Common myeloid progenitor, CD34-positive (primary cell): ENCODE data around the gene CASZ1.

ENCODE experiments used
- CTCF ChIA-PET: fragments of 350-600 bp; sonication (Branson Sonifier 250); formaldehyde crosslinking; loops from one replicate; lab custom pipeline; 2021; ENCODE audit warnings: antibody characterized with exemption; lab: Charles Lee
- POLR2A ChIA-PET: fragments of 350-600 bp; sonication (Branson Sonifier 250); formaldehyde crosslinking; loops from one replicate; lab custom pipeline; 2021; ENCODE audit warnings: antibody characterized with exemption; lab: Charles Lee
- DNase-seq, 3 donors: peaks; one replicate each; pipeline versions ENCODE4 v3.0.0 to v3.0.0-alpha.2; 2013
- H3K27ac ChIP-seq, 2 experiments: 1 replicate in 1 of 2; 2 replicates in 1 of 2; pipeline ENCODE4 v1.7.0; 2013; ENCODE audit warnings: inconsistent platforms in 2 of 2, low read length in 2 of 2, mild to moderate bottlenecking in 2 of 2, low read depth in 1 of 2, moderate library complexity in 1 of 2; ENCODE audit not compliant: severe bottlenecking in 2 of 2, insufficient read depth in 1 of 2, poor library complexity in 1 of 2
- H3K27me3 ChIP-seq, 5 experiments: replicated peaks in 2 of 5; 1 replicate in 3 of 5; 2 replicates in 2 of 5; pipeline versions ENCODE4 v1.6.1 to v1.7.0; 2013; ENCODE audit warnings: low read length in 4 of 5, mild to moderate bottlenecking in 2 of 5, moderate library complexity in 2 of 5, inconsistent platforms in 1 of 5; ENCODE audit not compliant: insufficient read depth in 5 of 5, control insufficient read depth in 4 of 5
- H3K36me3 ChIP-seq, 4 experiments: 1 replicate in 2 of 4; 2 replicates in 2 of 4; pipeline versions ENCODE4 v1.6.1 to v1.7.0; 2013; ENCODE audit warnings: low read length in 3 of 4, control low read depth in 1 of 4, mild to moderate bottlenecking in 1 of 4; ENCODE audit not compliant: control insufficient read depth in 4 of 4, insufficient read depth in 4 of 4
- H3K4me1 ChIP-seq, 4 experiments: 1 replicate in 3 of 4; 2 replicates in 1 of 4; pipeline versions ENCODE4 v1.6.1 to v1.7.1; 2013; ENCODE audit warnings: low read length in 3 of 4, mild to moderate bottlenecking in 3 of 4, control low read depth in 1 of 4, inconsistent platforms in 1 of 4, moderate library complexity in 1 of 4; ENCODE audit not compliant: control insufficient read depth in 4 of 4, insufficient read depth in 4 of 4; ENCODE audit errors: control extremely low read depth in 1 of 4
- H3K4me3 ChIP-seq, 7 experiments: 1 replicate in 4 of 7; 2 replicates in 3 of 7; pipeline versions ENCODE4 v1.5.1 to v1.7.0; 2013; ENCODE audit warnings: mild to moderate bottlenecking in 7 of 7, low read length in 6 of 7, moderate library complexity in 6 of 7, inconsistent platforms in 2 of 7, low read depth in 2 of 7, control low read depth in 1 of 7; ENCODE audit not compliant: insufficient read depth in 4 of 7, control insufficient read depth in 1 of 7; ENCODE audit errors: extremely low read depth in 1 of 7
- H3K9me3 ChIP-seq, 5 experiments: 1 replicate in 4 of 5; 2 replicates in 1 of 5; pipeline versions ENCODE4 v1.6.1 to v1.7.1; 2013; ENCODE audit warnings: low read length in 4 of 5, mild to moderate bottlenecking in 2 of 5, inconsistent platforms in 1 of 5, low read depth in 1 of 5, moderate library complexity in 1 of 5; ENCODE audit not compliant: control insufficient read depth in 4 of 5, insufficient read depth in 2 of 5; ENCODE audit errors: control extremely low read depth in 1 of 5
- WGBS: methylation state at CpG from one replicate; pipeline ENCODE4 v1.1.5; 2013; ENCODE audit not compliant: insufficient coverage; 5-methylcytosine and 5-hydroxymethylcytosine counted together

The CASZ1 gene

DNA sequence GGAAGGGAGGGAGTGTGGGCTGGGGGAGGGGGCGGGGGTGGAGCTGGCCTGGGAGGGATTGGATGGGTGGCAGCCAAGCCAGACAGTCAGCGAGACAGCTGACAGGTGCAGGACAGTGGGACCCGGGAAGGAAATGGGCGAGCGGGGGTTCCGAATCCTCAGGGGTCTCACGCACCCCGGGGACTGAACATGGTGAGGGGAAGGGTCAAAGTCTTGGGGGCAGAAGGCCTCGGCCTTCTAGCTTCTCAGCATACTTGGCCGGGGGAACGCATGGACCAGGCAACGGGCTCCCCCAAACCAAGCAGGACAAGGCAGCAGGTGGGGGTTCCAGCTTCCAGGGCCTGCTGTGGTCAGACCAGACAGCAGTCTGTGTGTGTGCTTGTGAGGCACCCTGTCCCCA, 23.1 kb downstream of the CASZ1 start:
- ChIA-PET CTCF (no interaction called here), POLR2A (interaction anchor here (0.6 to 1.1 kb wide), 2 partner anchors 18 to 35 kb away, joined by 3 read pairs; no protein-coding TSS in a partner anchor)
- 82% methylated on average over 11 of the region's 12 CpGs for WGBS
- Histone ChIP-seq H3K4me1 (no peaks in the 10 kb centered on the region), H3K27me3 (peaks cover 0 to 9% (median 2%) of the 10 kb centered on the region in 5 experiments), H3K4me3 (no peak overlapping the region), H3K27ac (no peak overlapping the region), H3K9me3 (no peaks in the 10 kb centered on the region), H3K36me3 (no peaks in the 10 kb centered on the region)
- DNase-seq, result no peak

DNA sequence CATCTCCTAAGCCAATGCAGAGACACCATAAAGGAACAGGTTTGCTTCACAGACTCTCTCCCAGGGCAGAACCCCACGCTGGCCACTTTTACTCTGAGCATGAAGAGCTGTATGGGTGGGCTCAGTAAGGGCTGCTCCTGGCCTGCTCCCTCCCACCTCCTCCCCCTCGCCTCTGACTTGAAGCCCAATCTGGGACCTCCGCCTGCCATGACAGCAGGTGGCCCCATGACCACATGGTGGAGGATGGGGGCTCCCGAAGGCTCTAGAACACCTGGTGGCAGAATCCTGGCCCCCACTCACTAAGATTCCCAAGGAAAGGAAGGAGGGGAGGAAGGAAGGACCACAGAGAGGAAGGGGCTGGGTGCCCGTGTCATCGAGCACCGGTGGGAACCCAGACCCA, 23.7 kb downstream of the CASZ1 start:
- no peak overlapping the region for H3K4me3 ChIP-seq
- peaks cover 0 to 9% (median 2%) of the 10 kb centered on the region in 5 experiments for H3K27me3 ChIP-seq
- no peaks in the 10 kb centered on the region for H3K9me3 ChIP-seq
- ChIA-PET POLR2A (no interaction called here), CTCF (no interaction called here)
- 92% methylated on average over 6 of the region's 7 CpGs for WGBS
- H3K4me1 ChIP-seq, result no peaks in the 10 kb centered on the region
- no peak for DNase-seq
- H3K36me3 ChIP-seq, result no peaks in the 10 kb centered on the region
- no peak overlapping the region for H3K27ac ChIP-seq

DNA sequence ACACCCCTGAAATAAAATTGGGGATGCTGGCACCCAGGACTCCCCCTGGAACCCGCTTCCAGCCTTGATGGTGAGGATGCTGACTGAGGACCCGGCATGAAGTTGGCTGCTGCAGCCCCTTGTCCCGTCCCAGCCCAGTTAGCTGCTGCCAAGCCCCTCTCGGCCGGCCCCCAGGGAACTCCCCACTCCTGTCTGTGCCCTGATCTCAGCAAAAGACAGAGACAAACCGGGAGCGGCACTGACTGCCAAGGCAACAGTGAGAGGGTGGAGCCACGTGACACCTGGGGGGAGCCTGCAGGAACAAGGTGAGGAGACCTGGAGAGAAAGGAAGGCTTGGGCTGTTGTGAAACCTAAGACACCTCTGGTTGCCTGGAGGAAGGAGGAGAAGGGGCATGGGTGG, 24.7 kb downstream of the CASZ1 start:
- CTCF ChIA-PET, result interaction anchor here (0.6 kb wide), 1 partner anchor 10 kb away, joined by 3 read pairs; no protein-coding TSS in a partner anchor
- Histone ChIP-seq H3K4me1 (no peaks in the 10 kb centered on the region), H3K9me3 (no peaks in the 10 kb centered on the region), H3K27ac (no peak overlapping the region), H3K36me3 (no peaks in the 10 kb centered on the region), H3K4me3 (no peak overlapping the region), H3K27me3 (peaks cover 0 to 9% (median 2%) of the 10 kb centered on the region in 5 experiments)
- WGBS, result 94% methylated on average over 5 of the region's 8 CpGs
- POLR2A ChIA-PET, result no interaction called here
- DNase-seq, result no peak

DNA sequence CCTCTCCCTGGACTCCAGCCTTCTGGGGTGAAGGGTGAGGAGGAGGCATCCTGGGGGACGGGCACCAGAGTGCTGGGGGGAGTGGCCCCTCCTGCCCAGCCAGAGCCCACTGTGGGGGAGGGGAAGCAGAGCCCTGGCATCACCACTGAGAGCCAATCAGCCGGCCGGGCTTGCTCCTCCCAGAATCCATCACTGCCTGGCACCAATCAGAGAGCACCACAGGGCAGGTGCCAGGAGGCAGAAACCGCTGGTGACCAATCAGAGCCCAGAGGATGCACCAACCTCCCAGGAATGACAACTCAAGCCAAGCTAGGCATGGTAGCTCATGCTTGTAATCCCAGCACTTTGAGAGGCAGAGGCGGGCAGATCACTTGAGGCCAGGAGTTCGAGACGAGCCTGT, 27.9 kb downstream of the CASZ1 start:
- Histone ChIP-seq H3K9me3 (no peaks in the 10 kb centered on the region), H3K4me1 (no peaks in the 10 kb centered on the region), H3K36me3 (no peaks in the 10 kb centered on the region), H3K27ac (no peak overlapping the region), H3K4me3 (no peak overlapping the region), H3K27me3 (peaks cover 0 to 3% (median 0%) of the 10 kb centered on the region in 5 experiments)
- DNase-seq, result no peak
- WGBS, result 100% methylated on average over 4 of the region's 7 CpGs
- POLR2A ChIA-PET, result no interaction called here
- CTCF ChIA-PET, result no interaction called here

DNA sequence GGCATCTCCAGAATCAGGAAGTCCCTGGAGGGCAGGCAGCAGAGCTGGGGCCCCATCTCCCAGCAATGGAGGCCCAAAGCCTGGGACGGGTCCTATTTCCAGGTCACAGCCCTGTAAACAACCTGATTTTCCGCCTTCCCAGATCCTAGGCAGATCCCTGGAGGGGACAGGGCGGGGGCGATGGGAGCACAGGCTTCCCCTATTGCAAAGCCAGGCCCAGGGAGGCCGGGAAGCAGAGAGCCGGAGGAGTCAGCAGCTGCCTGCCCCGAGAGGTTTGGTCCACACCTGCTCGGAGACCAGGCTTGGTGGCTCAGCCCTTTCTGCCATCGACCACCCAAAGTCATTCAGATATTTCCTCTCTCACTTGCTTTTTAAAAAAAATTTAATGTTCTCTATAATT, 29.2 kb downstream of the CASZ1 start:
- no peak overlapping the region for H3K27ac ChIP-seq
- POLR2A ChIA-PET, result no interaction called here
- no peaks in the 10 kb centered on the region for H3K9me3 ChIP-seq
- 85% methylated on average over 5 of the region's 9 CpGs for WGBS
- no peaks in the 10 kb centered on the region for H3K4me1 ChIP-seq
- H3K4me3 ChIP-seq, result no peak overlapping the region
- DNase-seq, result no peak
- CTCF ChIA-PET, result no interaction called here
- no peaks in the 10 kb centered on the region for H3K36me3 ChIP-seq
- peaks cover 0 to 3% (median 0%) of the 10 kb centered on the region in 5 experiments for H3K27me3 ChIP-seq

DNA sequence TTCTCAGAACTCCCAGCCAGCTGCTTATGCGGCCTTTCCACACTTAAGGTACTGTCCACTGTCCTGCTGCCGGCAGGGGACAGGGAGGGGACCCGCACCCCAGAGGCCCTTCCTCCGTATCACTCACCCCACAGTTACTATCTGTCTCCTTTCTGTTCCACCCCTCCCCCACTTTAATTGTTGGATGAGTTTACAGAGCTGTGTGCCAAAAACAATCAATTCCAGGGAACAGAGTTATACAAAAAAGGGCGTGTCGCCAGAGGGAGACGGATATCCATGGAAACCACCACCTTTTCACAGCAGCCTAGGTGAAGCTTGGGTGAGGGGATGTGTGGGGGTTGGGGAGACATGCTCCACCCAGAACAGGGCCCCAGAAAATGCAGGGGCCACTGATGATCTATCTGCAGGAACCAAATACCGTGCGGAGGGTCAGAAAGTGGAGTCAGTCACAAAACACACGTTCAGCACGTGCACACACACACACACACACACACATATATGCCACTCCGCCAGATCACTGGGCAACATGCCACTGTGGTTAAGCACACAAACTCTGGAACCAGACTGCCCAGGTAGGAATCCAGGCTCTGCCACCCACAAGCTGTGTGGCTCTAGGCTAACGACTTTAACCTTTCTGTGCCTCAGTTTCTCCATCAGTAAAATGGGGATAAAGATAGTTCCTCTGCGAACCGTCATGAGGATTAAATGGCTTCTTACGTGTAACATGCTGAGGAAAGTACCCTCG, 30.5 kb downstream of the CASZ1 start:
- POLR2A ChIA-PET, result no interaction called here
- Histone ChIP-seq H3K9me3 (no peaks in the 10 kb centered on the region), H3K27ac (no peak overlapping the region), H3K4me3 (no peak overlapping the region), H3K4me1 (peaks cover 0 to 5% (median 2%) of the 10 kb centered on the region in 4 experiments), H3K27me3 (peaks cover 0 to 2% (median 0%) of the 10 kb centered on the region in 5 experiments), H3K36me3 (no peaks in the 10 kb centered on the region)
- peak; percentile 13 to 37 (median 31) for DNase-seq
- 63% methylated on average over 10 of the region's 17 CpGs for WGBS
- CTCF ChIA-PET, result no interaction called here

DNA sequence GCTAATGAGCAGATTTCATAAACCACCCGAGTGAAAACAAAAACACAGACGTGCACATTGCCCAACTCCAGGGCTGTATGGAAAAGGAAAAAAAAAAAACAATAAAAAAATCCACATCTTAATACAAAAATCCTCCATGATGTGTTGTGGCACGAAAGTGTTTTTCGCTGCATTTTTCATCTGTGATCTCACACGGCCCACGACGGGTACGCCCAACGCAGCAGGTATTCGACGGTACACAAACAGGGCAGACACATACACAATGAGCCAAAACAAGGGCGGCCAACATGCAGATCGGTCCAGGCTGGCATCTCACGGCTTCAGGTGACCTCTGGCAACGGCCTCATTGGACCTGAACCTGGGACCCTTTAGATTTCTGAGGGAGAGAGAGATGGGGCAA, 31.1 kb downstream of the CASZ1 start:
- ChIA-PET POLR2A (no interaction called here), CTCF (no interaction called here)
- peaks cover 0 to 5% (median 2%) of the 10 kb centered on the region in 4 experiments for H3K4me1 ChIP-seq
- whole genome bisulfite sequencing, result 89% methylated on average over 9 of the region's 15 CpGs
- no peak for DNase-seq
- no peak overlapping the region for H3K4me3 ChIP-seq
- no peaks in the 10 kb centered on the region for H3K27me3 ChIP-seq
- H3K36me3 ChIP-seq, result no peaks in the 10 kb centered on the region
- H3K9me3 ChIP-seq, result no peaks in the 10 kb centered on the region
- H3K27ac ChIP-seq, result no peak overlapping the region
